Stimulated activated CD4-positive, alpha-beta T cell treated with anti-CD3 and anti-CD28 coated beads, Interleukin-12 subunit alpha, Interleukin-12 subunit beta, amount 100 ng/mL, for 4 hours (primary cell): Measurements from ENCODE around the gene OR8G1.
"Not testable (repeated sequence)": the region's sequence is repeated elsewhere in the genome, so short reads cannot be mapped to it uniquely, and the experiment has no call there.

Source experiments
- DNase-seq: peaks from one replicate; pipeline ENCODE4 v3.0.0-alpha.2; 2020

Gene OR8G1

DNA sequence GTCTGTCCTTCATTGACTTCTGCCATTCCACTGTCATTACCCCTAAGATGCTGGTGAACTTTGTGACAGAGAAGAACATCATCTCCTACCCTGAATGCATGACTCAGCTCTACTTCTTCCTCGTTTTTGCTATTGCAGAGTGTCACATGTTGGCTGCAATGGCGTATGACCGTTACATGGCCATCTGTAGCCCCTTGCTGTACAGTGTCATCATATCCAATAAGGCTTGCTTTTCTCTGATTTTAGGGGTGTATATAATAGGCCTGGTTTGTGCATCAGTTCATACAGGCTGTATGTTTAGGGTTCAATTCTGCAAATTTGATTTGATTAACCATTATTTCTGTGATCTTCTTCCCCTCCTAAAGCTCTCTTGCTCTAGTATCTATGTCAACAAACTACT lies 9.0 kb downstream of the OR8G1 start:
- DNase-seq = not testable (repeated sequence)

DNA sequence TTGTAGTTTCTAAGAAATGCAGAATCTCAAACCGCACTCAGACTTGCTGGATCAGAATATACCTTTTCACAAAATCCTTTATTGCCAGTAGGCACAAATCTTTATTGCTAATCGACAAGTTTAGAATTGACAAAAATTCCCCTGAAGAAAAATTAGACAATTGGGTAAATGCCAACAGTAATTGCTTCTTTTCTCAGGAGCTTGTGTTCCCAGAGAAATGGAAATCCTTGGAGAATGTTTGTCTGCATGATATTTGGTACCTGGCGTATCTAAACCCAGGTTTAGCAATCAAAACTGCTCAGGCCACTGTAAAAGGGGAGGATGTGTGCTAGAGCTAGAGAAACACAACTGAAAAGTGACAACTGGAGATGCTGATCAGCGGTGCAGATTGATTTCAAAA lies 15.2 kb downstream of the OR8G1 start, which contains the start of gene OR8G5:
TSS of gene OR8G5 (plus strand) at position 301 of the 400 bp plus-strand sequence. CDS start 8,556 bp downstream, outside the sequence.
- DNase-seq = no peak

DNA sequence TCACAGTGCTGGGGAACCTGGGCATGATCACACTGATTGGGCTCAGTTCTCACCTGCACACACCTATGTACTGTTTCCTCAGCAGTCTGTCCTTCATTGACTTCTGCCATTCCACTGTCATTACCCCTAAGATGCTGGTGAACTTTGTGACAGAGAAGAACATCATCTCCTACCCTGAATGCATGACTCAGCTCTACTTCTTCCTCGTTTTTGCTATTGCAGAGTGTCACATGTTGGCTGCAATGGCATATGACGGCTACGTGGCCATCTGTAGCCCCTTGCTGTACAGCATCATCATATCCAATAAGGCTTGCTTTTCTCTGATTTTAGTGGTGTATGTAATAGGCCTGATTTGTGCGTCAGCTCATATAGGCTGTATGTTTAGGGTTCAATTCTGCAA lies 24.1 kb downstream of the OR8G1 start:
- DNase-seq = not testable (repeated sequence)

DNA sequence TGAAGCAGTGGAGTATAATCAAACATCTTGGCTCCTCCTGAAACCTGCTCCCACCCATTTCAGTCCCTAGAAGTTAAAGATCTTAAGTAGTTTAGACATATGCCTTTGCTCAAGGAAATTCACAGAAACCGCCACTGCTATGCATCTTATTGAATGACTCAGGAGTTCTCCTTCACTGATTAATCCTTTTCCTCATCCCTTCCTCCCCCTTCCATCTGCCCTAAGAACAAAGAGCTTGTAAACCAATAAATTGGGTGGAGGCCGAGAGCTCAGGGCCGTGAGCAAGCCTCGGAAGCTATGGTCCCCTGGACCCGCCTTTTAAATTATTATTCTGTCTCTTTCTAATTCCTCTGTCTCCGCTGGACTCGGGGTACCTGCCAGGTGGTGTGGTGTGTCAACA lies 30.0 kb downstream of the OR8G1 start:
- DNase-seq = not testable (repeated sequence)

DNA sequence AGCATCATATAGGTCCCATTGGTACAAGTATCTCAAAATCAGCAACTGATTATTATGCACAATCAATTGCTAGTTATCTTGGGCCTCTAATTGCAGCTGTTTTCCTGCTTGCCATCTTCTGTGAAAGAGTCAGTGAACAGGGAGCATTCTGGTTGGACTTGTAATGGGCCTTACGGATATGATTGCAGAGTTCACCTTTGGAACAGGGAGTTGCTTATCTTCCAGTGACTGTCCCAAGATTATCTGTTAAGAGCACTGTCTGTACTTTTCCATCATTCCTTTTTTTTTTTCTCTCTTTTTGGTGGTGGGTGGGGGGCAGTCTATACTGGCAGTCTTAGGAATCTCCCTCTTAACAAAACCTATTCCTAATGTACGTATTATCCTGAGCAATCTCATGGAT lies 33.1 kb downstream of the OR8G1 start:
- no peak for DNase-seq

DNA sequence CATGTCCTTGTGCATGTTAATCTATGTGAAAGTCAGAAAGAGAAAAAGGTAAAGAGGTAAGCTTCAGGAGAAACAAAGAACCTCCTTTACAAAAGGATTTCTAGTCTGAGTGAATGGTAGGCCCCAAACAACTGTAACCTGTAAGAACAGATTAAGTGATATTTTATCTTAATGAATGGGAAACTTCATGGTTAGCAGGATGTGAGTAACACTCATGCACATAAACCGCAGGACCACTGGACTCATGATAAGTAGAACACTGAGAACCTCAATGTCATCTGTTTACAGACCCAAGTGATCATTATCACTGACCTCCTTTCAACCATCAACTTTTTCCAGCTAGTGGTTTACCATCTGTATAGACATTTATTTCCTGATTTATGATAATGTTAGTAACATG lies 35.2 kb downstream of the OR8G1 start:
- DNase-seq = no peak

DNA sequence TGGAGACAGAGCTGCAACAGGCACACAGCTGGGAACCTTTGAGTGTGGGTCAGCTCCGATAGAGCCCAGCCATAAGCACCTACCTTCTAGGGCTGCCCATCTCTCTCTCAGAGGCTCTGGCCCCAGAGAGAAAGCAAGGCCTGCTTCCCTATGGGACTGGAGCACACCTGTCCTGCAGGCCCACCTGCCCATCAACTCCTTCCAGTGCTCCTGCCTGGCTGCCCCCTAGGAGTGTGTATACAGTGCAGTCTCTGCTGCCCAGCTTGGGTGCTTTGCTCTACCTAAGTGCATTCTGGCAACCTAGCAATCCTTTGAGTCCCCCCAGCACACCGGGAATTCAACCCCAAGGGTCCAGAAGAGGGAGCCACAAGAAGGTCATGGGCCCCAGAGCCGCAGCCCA lies 36.3 kb downstream of the OR8G1 start:
- no peak for DNase-seq

DNA sequence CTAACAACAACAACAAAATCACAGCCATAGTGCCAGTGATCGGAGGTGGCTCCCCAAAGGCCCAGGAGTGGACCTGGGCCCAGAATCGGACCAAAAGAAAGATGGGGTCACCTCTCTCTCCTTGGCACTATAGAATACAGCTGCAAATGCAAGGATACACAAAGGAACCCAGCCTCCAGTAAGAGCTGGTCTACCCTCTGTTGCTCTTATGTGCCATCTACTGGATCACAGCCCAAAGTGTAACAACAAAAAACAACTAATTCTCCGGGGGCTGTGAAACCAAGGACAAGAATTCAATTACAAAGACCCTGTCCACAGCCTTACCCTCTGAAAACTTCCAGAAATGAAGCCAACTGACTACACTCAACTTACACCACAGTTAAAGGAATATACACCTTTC lies 36.9 kb downstream of the OR8G1 start:
- no peak for DNase-seq

DNA sequence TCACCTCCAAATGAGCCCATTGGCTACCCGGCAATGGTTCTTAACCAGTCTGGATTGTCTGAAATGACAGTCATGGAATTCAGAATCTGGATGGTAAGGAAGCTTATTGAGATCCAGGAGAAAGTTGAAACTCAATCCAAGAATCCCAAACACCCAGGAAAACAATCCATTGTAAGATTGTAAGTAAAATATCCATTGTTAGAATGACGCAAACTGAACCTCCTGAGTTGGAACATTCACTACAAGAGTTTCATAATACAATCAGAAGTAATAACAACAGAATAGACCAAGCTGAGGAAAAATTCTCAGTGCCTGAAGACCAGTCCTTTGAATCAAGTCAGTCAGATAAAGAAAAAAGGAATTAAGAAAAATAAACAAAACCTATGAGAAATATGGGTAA lies 37.4 kb downstream of the OR8G1 start:
- DNase-seq = no peak

DNA sequence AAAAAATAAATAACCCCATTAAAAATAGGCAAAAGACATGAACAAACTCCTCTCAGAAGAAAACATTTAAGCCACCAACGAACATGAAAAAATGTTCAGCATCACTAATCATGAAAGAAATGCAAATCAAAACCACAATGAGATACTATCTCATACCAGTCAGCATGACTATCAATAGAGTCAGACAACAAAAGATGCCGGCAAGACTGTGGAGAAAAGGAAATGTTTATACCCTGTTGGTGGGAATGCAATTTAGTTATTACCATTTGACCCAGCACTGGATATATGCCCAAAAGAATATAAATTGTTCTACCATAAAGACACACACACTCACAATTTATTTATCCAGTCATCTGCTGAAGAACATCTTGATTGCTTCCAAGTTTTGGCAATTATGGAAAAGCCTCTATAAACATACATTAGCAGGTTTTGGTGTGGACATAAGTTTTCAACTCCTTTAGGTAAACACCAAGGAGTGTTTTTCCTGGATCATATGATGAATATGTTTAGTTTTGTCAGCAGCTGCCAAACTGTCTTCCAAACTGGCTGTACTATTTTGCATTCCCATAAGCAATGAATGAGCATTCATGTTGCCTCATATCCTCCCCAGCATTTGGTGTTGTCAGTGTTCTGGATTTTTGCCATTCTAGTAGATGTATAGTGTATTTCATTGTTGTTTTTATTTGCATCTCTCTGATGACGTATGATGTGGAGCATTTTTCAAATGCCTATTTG lies 44.9 kb downstream of the OR8G1 start:
- no peak for DNase-seq

DNA sequence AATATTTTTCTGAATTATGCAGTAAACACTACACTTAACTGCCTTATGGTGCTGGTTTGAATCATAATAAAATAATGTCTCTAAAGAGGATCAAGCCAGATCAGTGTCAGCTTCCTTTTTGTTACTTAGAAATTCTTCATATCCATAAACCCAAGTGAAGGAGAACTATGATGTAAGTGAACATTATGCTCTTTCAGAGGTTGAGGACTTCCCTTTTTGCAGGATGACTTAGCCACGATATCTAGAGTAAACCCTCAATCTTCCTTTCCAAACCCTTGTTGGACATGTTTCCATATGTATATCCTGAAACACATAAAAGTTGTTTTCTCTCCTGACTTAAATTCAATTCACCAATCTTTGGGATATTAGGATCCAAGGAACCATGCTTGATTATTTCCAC lies 53.8 kb downstream of the OR8G1 start:
- no peak for DNase-seq

DNA sequence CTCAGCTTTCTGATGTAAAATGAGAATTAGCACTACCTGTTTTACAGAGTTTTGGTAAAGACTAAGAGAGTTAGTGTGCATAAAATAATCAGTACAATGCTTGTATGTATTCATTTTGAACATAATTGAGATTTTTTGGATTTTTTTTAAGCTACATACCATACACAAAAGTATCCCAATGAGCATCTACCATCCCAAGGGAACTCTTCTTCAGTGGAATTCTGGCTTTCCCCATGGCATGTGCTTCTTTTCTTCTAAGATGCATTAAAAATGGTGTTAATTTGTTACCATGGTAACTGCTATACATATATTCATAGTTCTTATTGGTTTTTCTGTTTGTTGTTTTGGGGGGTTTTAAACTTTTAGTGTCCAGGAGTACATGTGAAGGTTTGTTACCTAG lies 55.1 kb downstream of the OR8G1 start:
- no peak for DNase-seq

DNA sequence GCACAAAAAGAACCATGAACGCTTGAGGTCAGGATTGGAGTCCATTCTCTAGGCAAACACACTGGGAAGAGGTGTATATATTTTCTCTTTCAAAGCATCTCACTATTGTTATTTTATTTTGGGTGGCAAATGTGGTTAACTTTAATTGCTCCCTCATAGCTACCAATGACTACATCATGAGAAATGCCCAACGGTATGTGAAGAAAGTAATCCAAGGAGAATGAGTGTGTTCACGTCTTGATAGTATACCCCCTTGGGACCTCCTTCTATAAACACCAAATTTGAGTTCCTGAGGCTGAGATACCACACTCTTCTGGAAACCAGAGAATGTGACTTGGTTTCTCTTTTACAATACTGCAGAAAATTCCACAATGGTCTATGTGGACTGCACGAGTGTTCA lies 57.0 kb downstream of the OR8G1 start:
- DNase-seq = no peak

DNA sequence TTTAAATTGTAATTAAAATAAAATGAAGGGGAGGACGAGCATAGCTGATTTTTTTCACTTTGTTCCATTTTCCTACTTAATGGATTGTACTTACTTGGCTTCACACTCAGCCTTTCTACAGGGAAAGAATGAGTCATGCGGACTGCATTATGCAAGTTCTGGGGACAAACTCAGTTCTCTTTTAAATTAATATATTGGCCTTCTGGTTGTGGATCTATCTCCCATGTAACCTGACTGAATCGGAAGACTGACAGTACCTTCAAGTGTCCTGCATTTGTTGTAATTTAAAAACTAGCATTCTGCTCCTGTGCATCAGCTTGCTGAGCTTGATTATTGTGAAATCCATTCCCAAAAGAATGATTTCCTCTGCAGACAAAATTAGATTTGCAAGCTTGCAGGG lies 60.7 kb downstream of the OR8G1 start:
- no peak for DNase-seq

DNA sequence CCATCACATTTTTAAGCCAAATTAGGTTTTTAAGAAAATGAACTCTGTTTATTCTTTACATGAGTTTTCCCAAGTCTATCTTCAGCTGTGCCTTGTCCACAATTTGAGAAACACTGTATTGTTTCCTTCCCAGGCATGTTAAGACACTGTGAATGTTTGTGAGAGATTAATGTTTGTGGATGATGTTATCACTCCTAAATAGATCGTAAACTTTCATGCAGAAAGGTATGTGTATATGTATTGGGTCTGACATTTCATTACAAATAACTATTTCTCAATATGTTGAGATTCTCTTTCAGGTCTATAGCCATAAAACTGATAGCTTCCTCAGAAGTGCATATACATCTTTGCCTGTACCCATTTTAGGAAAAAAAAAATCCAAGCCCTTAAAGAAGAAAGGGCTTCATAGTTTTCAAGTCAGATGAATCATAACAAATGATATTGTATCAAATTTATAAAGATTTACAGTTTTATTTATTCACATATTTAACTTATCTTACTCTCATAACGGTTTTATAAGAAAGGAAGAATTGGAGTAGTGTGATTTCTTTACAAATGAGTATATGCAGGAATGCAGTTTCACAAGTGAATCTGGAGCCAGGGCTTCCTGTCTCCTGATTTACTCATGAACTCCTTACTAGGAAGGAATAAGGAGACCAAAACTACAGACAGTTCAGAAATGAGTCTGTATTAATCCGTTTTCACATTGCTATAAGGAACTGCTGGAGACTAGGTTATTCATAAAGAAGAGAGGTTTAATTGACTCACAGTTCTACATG lies 61.6 kb downstream of the OR8G1 start:
- no peak for DNase-seq
